ENCODE results near the gene LRATD1. TPM values are rescaled to one million over a fixed set of nuclear protein-coding genes. Genes with fewer than 3 reads are reported as not detected.

Gene LRATD1
- total and polyA plus RNA-seq, 2 donors (not counting 1 experiment from before 2014, with no cell fraction given): 0.99 to 1.8 TPM

DNA sequence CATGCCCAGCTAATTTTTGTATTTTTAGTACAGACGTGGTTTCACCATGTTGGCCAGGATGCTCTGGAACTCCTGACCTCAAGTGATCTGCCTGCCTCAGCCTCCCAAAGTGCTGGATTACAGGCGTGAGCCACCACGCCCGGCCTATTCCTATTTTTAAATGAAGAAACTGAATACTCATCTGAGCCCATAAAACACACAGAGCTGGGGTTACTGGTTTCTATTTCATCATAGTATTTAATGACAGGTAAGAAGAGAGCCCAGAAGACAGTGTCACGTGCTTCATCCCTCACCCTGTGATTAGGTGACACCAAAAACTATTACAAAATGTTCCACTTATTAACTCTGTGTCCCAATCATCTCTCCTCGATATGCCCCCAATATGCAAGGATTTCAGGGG, 15.6 kb upstream of the LRATD1 start:
- Histone ChIP-seq H3K27me3 (ENCODE audit: control insufficient read depth, insufficient read depth, low read length) (no peaks in the 10 kb centered on the region), H3K9me3 (ENCODE audit: control insufficient read depth, insufficient read depth, low read depth, low read length) (no peaks in the 10 kb centered on the region), H3K27ac (ENCODE audit: insufficient read depth, low read length) (no peak overlapping the region), H3K4me1 (ENCODE audit: control insufficient read depth, extremely low read depth, insufficient read depth, low read length) (no peaks in the 10 kb centered on the region), H3K36me3 (ENCODE audit: control insufficient read depth, insufficient read depth, low read length) (no peaks in the 10 kb centered on the region), H3K9ac (ENCODE audit: insufficient read depth, low read length) (no peak overlapping the region), H2AFZ (ENCODE audit: low read length) (no peak overlapping the region), H4K20me1 (ENCODE audit: control insufficient read depth, extremely low read depth, insufficient read depth, low read length) (no peaks in the 10 kb centered on the region), H3K4me3 (replicated peaks in 1 of 4; ENCODE audit: control extremely low read depth in 1 of 4, insufficient read depth in 1 of 4, low read depth in 3 of 4, low read length in 4 of 4) (no peak overlapping the region), H3K79me2 (ENCODE audit: control insufficient read depth, insufficient read depth, low read length) (no peaks in the 10 kb centered on the region), H3K4me2 (ENCODE audit: extremely low read depth, insufficient read depth, low read length) (no peak overlapping the region)
- no peak for DNase-seq (ENCODE audit: low read depth in 2 of 2)
- TF ChIP-seq EZH2 (IDR thresholded peaks at IDR 0.05; ENCODE audit: low read length, missing control alignments): no peak
- TF ChIP-seq, protein P1, sequence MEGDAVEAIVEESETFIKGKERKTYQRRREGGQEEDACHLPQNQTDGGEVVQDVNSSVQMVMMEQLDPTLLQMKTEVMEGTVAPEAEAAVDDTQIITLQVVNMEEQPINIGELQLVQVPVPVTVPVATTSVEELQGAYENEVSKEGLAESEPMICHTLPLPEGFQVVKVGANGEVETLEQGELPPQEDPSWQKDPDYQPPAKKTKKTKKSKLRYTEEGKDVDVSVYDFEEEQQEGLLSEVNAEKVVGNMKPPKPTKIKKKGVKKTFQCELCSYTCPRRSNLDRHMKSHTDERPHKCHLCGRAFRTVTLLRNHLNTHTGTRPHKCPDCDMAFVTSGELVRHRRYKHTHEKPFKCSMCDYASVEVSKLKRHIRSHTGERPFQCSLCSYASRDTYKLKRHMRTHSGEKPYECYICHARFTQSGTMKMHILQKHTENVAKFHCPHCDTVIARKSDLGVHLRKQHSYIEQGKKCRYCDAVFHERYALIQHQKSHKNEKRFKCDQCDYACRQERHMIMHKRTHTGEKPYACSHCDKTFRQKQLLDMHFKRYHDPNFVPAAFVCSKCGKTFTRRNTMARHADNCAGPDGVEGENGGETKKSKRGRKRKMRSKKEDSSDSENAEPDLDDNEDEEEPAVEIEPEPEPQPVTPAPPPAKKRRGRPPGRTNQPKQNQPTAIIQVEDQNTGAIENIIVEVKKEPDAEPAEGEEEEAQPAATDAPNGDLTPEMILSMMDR (conservative IDR thresholded peaks at IDR 0.05 in 1 of 2, IDR thresholded peaks at IDR 0.05 in 1 of 2; ENCODE audit: low read depth in 1 of 2, low read length in 2 of 2): no peak

DNA sequence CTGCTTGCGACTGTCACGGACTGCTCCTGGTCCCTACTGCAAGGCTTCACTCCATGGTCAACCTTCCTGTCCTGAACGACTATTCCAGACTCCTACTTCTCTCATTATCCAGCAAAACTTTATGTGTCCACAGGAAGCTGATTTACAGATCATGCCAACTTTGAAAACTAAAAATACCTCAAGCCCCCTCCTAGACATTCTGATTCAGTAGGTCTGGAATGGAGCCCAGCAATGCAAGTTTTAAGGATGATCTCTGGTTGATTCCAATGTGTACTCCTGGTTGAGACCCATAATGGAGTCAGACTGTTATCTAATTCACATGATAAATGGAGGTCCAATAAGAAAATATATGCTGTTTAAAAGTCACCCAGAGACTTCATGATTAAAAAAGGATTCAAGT, 13.1 kb upstream of the LRATD1 start:
- Histone ChIP-seq H3K27me3 (ENCODE audit: control insufficient read depth, insufficient read depth, low read length) (no peaks in the 10 kb centered on the region), H3K27ac (ENCODE audit: insufficient read depth, low read length) (no peak overlapping the region), H3K4me3 (replicated peaks in 1 of 4; ENCODE audit: control extremely low read depth in 1 of 4, insufficient read depth in 1 of 4, low read depth in 3 of 4, low read length in 4 of 4) (no peak overlapping the region), H2AFZ (ENCODE audit: low read length) (no peak overlapping the region), H3K4me2 (ENCODE audit: extremely low read depth, insufficient read depth, low read length) (no peak overlapping the region), H3K36me3 (ENCODE audit: control insufficient read depth, insufficient read depth, low read length) (no peaks in the 10 kb centered on the region), H3K4me1 (ENCODE audit: control insufficient read depth, extremely low read depth, insufficient read depth, low read length) (no peaks in the 10 kb centered on the region), H4K20me1 (ENCODE audit: control insufficient read depth, extremely low read depth, insufficient read depth, low read length) (no peaks in the 10 kb centered on the region), H3K9ac (ENCODE audit: insufficient read depth, low read length) (no peak overlapping the region), H3K79me2 (ENCODE audit: control insufficient read depth, insufficient read depth, low read length) (no peaks in the 10 kb centered on the region), H3K9me3 (ENCODE audit: control insufficient read depth, insufficient read depth, low read depth, low read length) (no peaks in the 10 kb centered on the region)
- DNase-seq (ENCODE audit: low read depth in 2 of 2): peak in 1 of 2 donors; percentile 61
- no peak for TF ChIP-seq EZH2 (IDR thresholded peaks at IDR 0.05; ENCODE audit: low read length, missing control alignments)
- TF ChIP-seq, protein P1 (conservative IDR thresholded peaks at IDR 0.05 in 1 of 2, IDR thresholded peaks at IDR 0.05 in 1 of 2; ENCODE audit: low read depth in 1 of 2, low read length in 2 of 2): no peak

DNA sequence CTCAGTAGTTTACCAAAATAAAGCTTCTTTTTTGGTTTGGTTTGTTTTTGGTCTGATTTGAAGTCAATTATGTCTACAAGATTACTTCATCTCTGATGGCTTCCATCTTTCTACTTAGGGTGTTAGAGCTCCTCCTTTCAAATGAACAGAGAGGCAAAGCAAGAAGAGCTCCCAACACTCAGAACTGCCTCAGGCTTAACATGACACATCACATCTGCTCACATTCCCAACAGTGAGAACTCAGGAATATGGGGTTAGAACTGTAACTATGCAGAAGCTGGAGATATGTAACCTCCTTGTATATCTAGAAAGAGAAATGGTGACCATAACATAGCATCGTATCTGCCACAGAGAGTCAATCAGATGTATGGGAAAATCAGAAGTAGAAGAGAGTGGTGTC, 11.4 kb upstream of the LRATD1 start:
- Histone ChIP-seq H3K36me3 (ENCODE audit: control insufficient read depth, insufficient read depth, low read length) (no peaks in the 10 kb centered on the region), H4K20me1 (ENCODE audit: control insufficient read depth, extremely low read depth, insufficient read depth, low read length) (no peaks in the 10 kb centered on the region), H3K27ac (ENCODE audit: insufficient read depth, low read length) (no peak overlapping the region), H3K4me2 (ENCODE audit: extremely low read depth, insufficient read depth, low read length) (no peak overlapping the region), H3K4me1 (ENCODE audit: control insufficient read depth, extremely low read depth, insufficient read depth, low read length) (no peaks in the 10 kb centered on the region), H2AFZ (ENCODE audit: low read length) (no peak overlapping the region), H3K27me3 (ENCODE audit: control insufficient read depth, insufficient read depth, low read length) (no peaks in the 10 kb centered on the region), H3K9me3 (ENCODE audit: control insufficient read depth, insufficient read depth, low read depth, low read length) (no peaks in the 10 kb centered on the region), H3K79me2 (ENCODE audit: control insufficient read depth, insufficient read depth, low read length) (no peaks in the 10 kb centered on the region), H3K4me3 (replicated peaks in 1 of 4; ENCODE audit: control extremely low read depth in 1 of 4, insufficient read depth in 1 of 4, low read depth in 3 of 4, low read length in 4 of 4) (no peak overlapping the region), H3K9ac (ENCODE audit: insufficient read depth, low read length) (no peak overlapping the region)
- no peak for TF ChIP-seq EZH2 (IDR thresholded peaks at IDR 0.05; ENCODE audit: low read length, missing control alignments)
- TF ChIP-seq, protein P1 (conservative IDR thresholded peaks at IDR 0.05 in 1 of 2, IDR thresholded peaks at IDR 0.05 in 1 of 2; ENCODE audit: low read depth in 1 of 2, low read length in 2 of 2): no peak
- DNase-seq (ENCODE audit: low read depth in 2 of 2): no peak

Data from fibroblast of lung (primary cell).